BE2C (cell line): ENCODE results near the gene EVL.
"Not testable (repeated sequence)": the region's sequence is repeated elsewhere in the genome, so short reads cannot be mapped to it uniquely, and the experiment has no call there.

Experiments used
- DNase-seq: peaks from one replicate; pipeline ENCODE4 v3.0.0-alpha.2; 2020
- H3K27me3 ChIP-seq: fragments of 250-450 bp; sonication (Bioruptor Pico); 2 replicates; pipeline ENCODE4 v1.5.1; 2020; ENCODE audit warnings: mild to moderate bottlenecking
- H3K36me3 ChIP-seq: fragments of 250-450 bp; sonication (Bioruptor Pico); 2 replicates; pipeline ENCODE4 v1.5.1; 2020; ENCODE audit warnings: mild to moderate bottlenecking
- H3K4me1 ChIP-seq: fragments of 250-450 bp; sonication (Bioruptor Pico); 2 replicates; pipeline ENCODE4 v1.5.1; 2020
- H3K4me3 ChIP-seq: 2 replicates; pipeline ENCODE4 v1.5.1; 2011; ENCODE audit warnings: low read depth, low read length
- H3K9me3 ChIP-seq: fragments of 250-450 bp; sonication (Bioruptor Pico); 2 replicates; pipeline ENCODE4 v1.5.1; 2020
- CTCF ChIP-seq: IDR thresholded peaks from 2 replicates; pipeline ENCODE4 v1.5.1; 2012; ENCODE audit warnings: mild to moderate bottlenecking, low read depth, low read length

The EVL gene

GRCh38 chr14:100060760-100061159 is 4.5 kb upstream of the EVL start:
- no peaks in the 10 kb centered on the region for H3K27me3 ChIP-seq
- no peaks in the 10 kb centered on the region for H3K9me3 ChIP-seq
- no peak for TF ChIP-seq CTCF
- H3K36me3 ChIP-seq, result no peaks in the 10 kb centered on the region
- H3K4me3 ChIP-seq, result no peak overlapping the region
- H3K4me1 ChIP-seq, result no peaks in the 10 kb centered on the region
- DNase-seq, result no peak

- Histone ChIP-seq H3K4me1 (no peaks in the 10 kb centered on the region; the same call in 1 of the 2 replicates), H3K36me3 (no peaks in the 10 kb centered on the region), H3K9me3 (no peaks in the 10 kb centered on the region), H3K4me3 (no peak overlapping the region), H3K27me3 (no peaks in the 10 kb centered on the region)
- TF ChIP-seq CTCF, result no peak
- DNase-seq, result no peak
These were observed 2.6 kb upstream of the EVL start for GRCh38 chr14:100062590-100062989.

- TF ChIP-seq CTCF, result no peak
- H3K4me1 ChIP-seq, result no peaks in the 10 kb centered on the region; the same call in 1 of the 2 replicates
- no peak for DNase-seq
- no peaks in the 10 kb centered on the region for H3K36me3 ChIP-seq
- no peaks in the 10 kb centered on the region for H3K27me3 ChIP-seq
- no peak overlapping the region for H3K4me3 ChIP-seq
- H3K9me3 ChIP-seq, result no peaks in the 10 kb centered on the region
These were observed 1.8 kb upstream of the EVL start for GRCh38 chr14:100063314-100063941.

- H3K9me3 ChIP-seq, H3K4me1 ChIP-seq, H3K4me3 ChIP-seq, H3K36me3 ChIP-seq, DNase-seq, H3K27me3 ChIP-seq: not testable (repeated sequence)
These were observed 708 bp upstream of the EVL start for GRCh38 chr14:100064335-100065092.

- no peaks in the 10 kb centered on the region for H3K27me3 ChIP-seq
- no peaks in the 10 kb centered on the region for H3K36me3 ChIP-seq
- TF ChIP-seq CTCF, result no peak
- H3K4me1 ChIP-seq, result no peaks in the 10 kb centered on the region; the same call in 1 of the 2 replicates
- no peak for DNase-seq
- no peak overlapping the region for H3K4me3 ChIP-seq
- H3K9me3 ChIP-seq, result no peaks in the 10 kb centered on the region
These were observed 836 bp downstream of the EVL start for GRCh38 chr14:100065942-100066574.

- no peak overlapping the region for H3K4me3 ChIP-seq
- no peak for TF ChIP-seq CTCF
- no peak for DNase-seq
- H3K9me3 ChIP-seq, result no peaks in the 10 kb centered on the region
- no peaks in the 10 kb centered on the region for H3K36me3 ChIP-seq
- no peaks in the 10 kb centered on the region; the same call in 1 of the 2 replicates for H3K4me1 ChIP-seq
- no peaks in the 10 kb centered on the region for H3K27me3 ChIP-seq
These were observed 1.7 kb downstream of the EVL start for GRCh38 chr14:100066962-100067361.
